Activated CD4-positive, CD25-positive, alpha-beta regulatory T cell treated with anti-CD3 and anti-CD28 coated beads, Interleukin-2, amount 50 U/mL, for 16 hours (primary cell): Measurements from ENCODE around the gene ACVR1B.

Source experiments
- DNase-seq: peaks from one replicate; pipeline ENCODE4 v3.0.0-alpha.2; 2020; ENCODE audit warnings: low read depth, low spot score

ACVR1B gene

GRCh38 chr12:51917041-51917590 lies 34.4 kb upstream of the ACVR1B start:
- no peak for DNase-seq

- DNase-seq, result no peak
Measured at GRCh38 chr12:51917746-51918453, 33.6 kb upstream of the ACVR1B start.

GRCh38 chr12:51920046-51920445 lies 31.5 kb upstream of the ACVR1B start:
- no peak for DNase-seq

- no peak for DNase-seq
Measured at GRCh38 chr12:51921017-51921725, 30.3 kb upstream of the ACVR1B start.

- DNase-seq, result no peak
Measured at GRCh38 chr12:51922146-51922545, 29.4 kb upstream of the ACVR1B start.

GRCh38 chr12:51922762-51923505 lies 28.6 kb upstream of the ACVR1B start:
- DNase-seq, result no peak

GRCh38 chr12:51923506-51924365 lies 27.8 kb upstream of the ACVR1B start:
- peak; percentile 9 for DNase-seq

- DNase-seq, result no peak
Measured at GRCh38 chr12:51924551-51925319, 26.8 kb upstream of the ACVR1B start.

- DNase-seq, result no peak
Measured at GRCh38 chr12:51925346-51926063, 26.0 kb upstream of the ACVR1B start.

- no peak for DNase-seq
Measured at GRCh38 chr12:51926064-51926632, 25.4 kb upstream of the ACVR1B start.

- no peak for DNase-seq
Measured at GRCh38 chr12:51926718-51927117, 24.8 kb upstream of the ACVR1B start.

- DNase-seq, result no peak
Measured at GRCh38 chr12:51932218-51933076, 19.1 kb upstream of the ACVR1B start.

- no peak for DNase-seq
Measured at GRCh38 chr12:51934080-51934479, 17.4 kb upstream of the ACVR1B start.

- DNase-seq, result no peak
Measured at GRCh38 chr12:51937926-51938325, 13.6 kb upstream of the ACVR1B start.

GRCh38 chr12:51938726-51939125 lies 12.8 kb upstream of the ACVR1B start:
- DNase-seq, result no peak

- DNase-seq, result no peak
Measured at GRCh38 chr12:51941011-51941581, 10.4 kb upstream of the ACVR1B start.

GRCh38 chr12:51941604-51942003 lies 9.9 kb upstream of the ACVR1B start:
- DNase-seq, result no peak

GRCh38 chr12:51942056-51942455 lies 9.4 kb upstream of the ACVR1B start:
- no peak for DNase-seq
